ENCODE results near the gene TAB3. TPM values are rescaled to one million over a fixed set of nuclear protein-coding genes. Genes with fewer than 3 reads are reported as not detected.

Gene TAB3
- total and polyA plus RNA-seq, 4 experiments from 2014 or later = 4.8 to 23.8 (median 13.9) TPM

- Mint-ChIP-seq H3K36me3 (no peaks in the 10 kb centered on the region), H3K4me3 (peak overlapping the region in 1 of 8 donors; percentile 11), H3K27me3 (peaks cover 0 to 2% of the 10 kb centered on the region in 2 donors), H3K4me1 (no peaks in the 10 kb centered on the region), H3K27ac (no peak overlapping the region), H3K9me3 (no peaks in the 10 kb centered on the region)
- no peaks in the 10 kb centered on the region for H3K4me1 ChIP-seq (ENCODE audit: insufficient read depth, low read length)
- DNase-seq = no peak
- no peaks in the 10 kb centered on the region for H3K27me3 ChIP-seq (ENCODE audit: insufficient read depth, low read length)
- no peaks in the 10 kb centered on the region for H3K9me3 ChIP-seq (ENCODE audit: control insufficient read depth in 1 of 2, low read length in 2 of 2)
- H3K27ac ChIP-seq (ENCODE audit: low read depth, low read length) = no peak overlapping the region
- no peak overlapping the region for H3K4me3 ChIP-seq (ENCODE audit: low read length in 2 of 2)
- CTCF ChIA-PET (ENCODE audit: partially characterized antibody) = no interaction called here
- POLR2A ChIA-PET (ENCODE audit: partially characterized antibody) = no interaction called here
- H3K36me3 ChIP-seq (ENCODE audit: insufficient read depth, low read length) = no peaks in the 10 kb centered on the region
- intact Hi-C loops (cut with micrococcal nuclease) = no loop called here
These were observed 29.4 kb upstream of the TAB3 start for GRCh38 chrX:30918480-30918879.

DNA sequence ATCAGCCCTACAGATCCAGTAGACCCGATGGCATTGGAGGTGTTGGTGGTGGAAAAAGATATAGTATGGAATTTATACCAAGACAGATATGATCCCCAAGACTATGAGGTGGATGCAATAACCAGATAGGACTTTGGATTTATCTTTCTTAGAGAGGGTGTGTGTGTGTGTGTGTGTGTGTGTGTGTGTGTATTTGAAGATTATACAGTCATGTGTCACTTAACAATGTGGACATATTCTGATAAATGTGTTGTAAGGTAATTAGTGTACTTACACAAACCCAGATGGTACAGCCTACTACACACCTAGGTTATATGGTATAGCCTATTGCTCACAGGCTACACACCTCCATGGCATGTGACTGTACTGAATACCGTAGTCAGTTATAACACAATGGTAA, 24.4 kb upstream of the TAB3 start:
- Histone ChIP-seq H3K27me3 (ENCODE audit: insufficient read depth, low read length) (no peaks in the 10 kb centered on the region), H3K4me3 (ENCODE audit: low read length in 2 of 2) (no peak overlapping the region), H3K36me3 (ENCODE audit: insufficient read depth, low read length) (no peaks in the 10 kb centered on the region), H3K9me3 (ENCODE audit: control insufficient read depth in 1 of 2, low read length in 2 of 2) (no peaks in the 10 kb centered on the region), H3K4me1 (ENCODE audit: insufficient read depth, low read length) (no peaks in the 10 kb centered on the region), H3K27ac (ENCODE audit: low read depth, low read length) (no peak overlapping the region)
- Mint-ChIP-seq H3K9me3 (no peaks in the 10 kb centered on the region), H3K4me1 (peaks cover 0 to 2% (median 0%) of the 10 kb centered on the region in 4 donors), H3K27ac (no peak overlapping the region), H3K36me3 (no peaks in the 10 kb centered on the region), H3K27me3 (no peaks in the 10 kb centered on the region), H3K4me3 (no peak overlapping the region)
- intact Hi-C loops (cut with micrococcal nuclease) = no loop called here
- no peak for DNase-seq
- POLR2A ChIA-PET (ENCODE audit: partially characterized antibody) = no interaction called here
- CTCF ChIA-PET (ENCODE audit: partially characterized antibody) = no interaction called here

- no peaks in the 10 kb centered on the region for H3K36me3 Mint-ChIP-seq
- POLR2A ChIA-PET (ENCODE audit: partially characterized antibody) = no interaction called here
- H3K9me3 ChIP-seq (ENCODE audit: control insufficient read depth in 1 of 2, low read length in 2 of 2) = no peaks in the 10 kb centered on the region
- H3K4me1 ChIP-seq (ENCODE audit: insufficient read depth, low read length) = no peaks in the 10 kb centered on the region
- H3K27me3 ChIP-seq (ENCODE audit: insufficient read depth, low read length) = no peaks in the 10 kb centered on the region
- H3K4me1 Mint-ChIP-seq = peaks cover 0 to 2% (median 0%) of the 10 kb centered on the region in 4 donors
- no peak overlapping the region for H3K4me3 ChIP-seq (ENCODE audit: low read length in 2 of 2)
- no peak overlapping the region for H3K4me3 Mint-ChIP-seq
- intact Hi-C loops (cut with micrococcal nuclease) = no loop called here
- H3K27ac ChIP-seq (ENCODE audit: low read depth, low read length) = no peak overlapping the region
- no peaks in the 10 kb centered on the region for H3K9me3 Mint-ChIP-seq
- no peak overlapping the region for H3K27ac Mint-ChIP-seq
- no peaks in the 10 kb centered on the region for H3K27me3 Mint-ChIP-seq
- H3K36me3 ChIP-seq (ENCODE audit: insufficient read depth, low read length) = no peaks in the 10 kb centered on the region
- CTCF ChIA-PET (ENCODE audit: partially characterized antibody) = no interaction called here
- no peak for DNase-seq
These were observed 21.2 kb upstream of the TAB3 start for GRCh38 chrX:30910124-30910860.

- peaks cover 0 to 2% (median 0%) of the 10 kb centered on the region in 4 donors for H3K4me1 Mint-ChIP-seq
These were observed 17.7 kb upstream of the TAB3 start for GRCh38 chrX:30906726-30907125.

DNA sequence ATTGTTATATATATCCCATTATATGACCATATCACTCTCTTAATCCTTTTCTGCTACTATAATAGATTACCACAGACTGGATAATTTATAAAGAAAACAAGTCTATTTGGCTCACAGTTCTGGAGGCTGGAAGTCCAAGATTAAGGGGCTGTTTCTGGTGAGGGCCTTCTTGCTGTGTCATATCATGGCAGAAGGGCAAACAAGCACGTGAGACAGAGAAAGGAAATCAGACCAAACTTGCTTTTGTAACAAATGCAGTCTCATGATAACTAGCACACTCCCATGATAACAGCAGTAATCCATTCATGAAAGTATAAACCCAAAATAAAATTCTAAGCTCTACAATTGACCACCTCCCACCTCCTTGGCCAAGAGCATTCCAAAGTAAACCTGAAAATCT, 16.3 kb upstream of the TAB3 start:
- CTCF ChIA-PET (ENCODE audit: partially characterized antibody) = no interaction called here
- Mint-ChIP-seq H3K36me3 (no peaks in the 10 kb centered on the region), H3K27ac (no peak overlapping the region)

More at GRCh38 chrX:30906726-30907125, 17.7 kb upstream of the TAB3 start:
- Histone ChIP-seq H3K36me3 (ENCODE audit: insufficient read depth, low read length) (no peaks in the 10 kb centered on the region), H3K27ac (ENCODE audit: low read depth, low read length) (no peak overlapping the region), H3K27me3 (ENCODE audit: insufficient read depth, low read length) (no peaks in the 10 kb centered on the region), H3K9me3 (ENCODE audit: control insufficient read depth in 1 of 2, low read length in 2 of 2) (no peaks in the 10 kb centered on the region), H3K4me3 (ENCODE audit: low read length in 2 of 2) (no peak overlapping the region), H3K4me1 (ENCODE audit: insufficient read depth, low read length) (no peaks in the 10 kb centered on the region)
- Mint-ChIP-seq H3K36me3 (no peaks in the 10 kb centered on the region), H3K9me3 (peaks cover 0 to 2% (median 0%) of the 10 kb centered on the region in 8 donors), H3K4me3 (no peak overlapping the region), H3K27ac (no peak overlapping the region), H3K27me3 (peaks cover 0 to 3% of the 10 kb centered on the region in 2 donors)
- intact Hi-C loops (cut with micrococcal nuclease) = no loop called here
- DNase-seq = no peak
- ChIA-PET CTCF (ENCODE audit: partially characterized antibody) (no interaction called here), POLR2A (ENCODE audit: partially characterized antibody) (no interaction called here)

GRCh38 chrX:30904632-30905031, 15.6 kb upstream of the TAB3 start:
- Mint-ChIP-seq H3K9me3 (peaks cover 0 to 2% (median 0%) of the 10 kb centered on the region in 8 donors), H3K36me3 (no peaks in the 10 kb centered on the region), H3K27me3 (peaks cover 0 to 3% of the 10 kb centered on the region in 2 donors), H3K4me1 (no peaks in the 10 kb centered on the region), H3K4me3 (no peak overlapping the region), H3K27ac (no peak overlapping the region)
- no peak overlapping the region for H3K27ac ChIP-seq (ENCODE audit: low read depth, low read length)
- CTCF ChIA-PET (ENCODE audit: partially characterized antibody) = no interaction called here
- no peaks in the 10 kb centered on the region for H3K4me1 ChIP-seq (ENCODE audit: insufficient read depth, low read length)
- POLR2A ChIA-PET (ENCODE audit: partially characterized antibody) = no interaction called here
- no peak for DNase-seq
- H3K36me3 ChIP-seq (ENCODE audit: insufficient read depth, low read length) = no peaks in the 10 kb centered on the region
- H3K27me3 ChIP-seq (ENCODE audit: insufficient read depth, low read length) = no peaks in the 10 kb centered on the region
- no peak overlapping the region for H3K4me3 ChIP-seq (ENCODE audit: low read length in 2 of 2)
- H3K9me3 ChIP-seq (ENCODE audit: control insufficient read depth in 1 of 2, low read length in 2 of 2) = no peaks in the 10 kb centered on the region
- intact Hi-C loops (cut with micrococcal nuclease) = no loop called here

More for the DNA sequence above, 16.3 kb upstream of the TAB3 start:
- Mint-ChIP-seq H3K27me3 (peaks cover 0 to 3% of the 10 kb centered on the region in 2 donors), H3K4me3 (no peak overlapping the region), H3K4me1 (peaks cover 0 to 1% (median 0%) of the 10 kb centered on the region in 4 donors), H3K9me3 (peaks cover 0 to 2% (median 0%) of the 10 kb centered on the region in 8 donors)
- H3K4me3 ChIP-seq (ENCODE audit: low read length in 2 of 2) = no peak overlapping the region
- H3K36me3 ChIP-seq (ENCODE audit: insufficient read depth, low read length) = no peaks in the 10 kb centered on the region
- intact Hi-C loops (cut with micrococcal nuclease) = no loop called here
- H3K27ac ChIP-seq (ENCODE audit: low read depth, low read length) = no peak overlapping the region
- POLR2A ChIA-PET (ENCODE audit: partially characterized antibody) = no interaction called here
- no peaks in the 10 kb centered on the region for H3K9me3 ChIP-seq (ENCODE audit: control insufficient read depth in 1 of 2, low read length in 2 of 2)
- H3K4me1 ChIP-seq (ENCODE audit: insufficient read depth, low read length) = no peaks in the 10 kb centered on the region
- no peaks in the 10 kb centered on the region for H3K27me3 ChIP-seq (ENCODE audit: insufficient read depth, low read length)
- no peak for DNase-seq

- H3K36me3 Mint-ChIP-seq = no peaks in the 10 kb centered on the region
- no peaks in the 10 kb centered on the region for H3K9me3 ChIP-seq (ENCODE audit: control insufficient read depth in 1 of 2, low read length in 2 of 2)
- CTCF ChIA-PET (ENCODE audit: partially characterized antibody) = no interaction called here
These were observed 15.1 kb upstream of the TAB3 start for GRCh38 chrX:30904186-30904585.

More at GRCh38 chrX:30904186-30904585, 15.1 kb upstream of the TAB3 start:
- intact Hi-C loops (cut with micrococcal nuclease) = no loop called here
- Histone ChIP-seq H3K4me3 (ENCODE audit: low read length in 2 of 2) (no peak overlapping the region), H3K27ac (ENCODE audit: low read depth, low read length) (no peak overlapping the region), H3K36me3 (ENCODE audit: insufficient read depth, low read length) (no peaks in the 10 kb centered on the region), H3K27me3 (ENCODE audit: insufficient read depth, low read length) (no peaks in the 10 kb centered on the region), H3K4me1 (ENCODE audit: insufficient read depth, low read length) (no peaks in the 10 kb centered on the region)
- H3K9me3 Mint-ChIP-seq = peaks cover 0 to 2% (median 0%) of the 10 kb centered on the region in 8 donors
- no peaks in the 10 kb centered on the region for H3K4me1 Mint-ChIP-seq
- POLR2A ChIA-PET (ENCODE audit: partially characterized antibody) = no interaction called here
- peaks cover 0 to 3% of the 10 kb centered on the region in 2 donors for H3K27me3 Mint-ChIP-seq
- no peak overlapping the region for H3K4me3 Mint-ChIP-seq
- H3K27ac Mint-ChIP-seq = no peak overlapping the region
- no peak for DNase-seq
